ENCODE measurements around the gene HK3.

GRCh38 chr5:176921714-176922113, 22.6 kb upstream of the HK3 start:
- no peak for TF ChIP-seq CTCF (IDR thresholded peaks at IDR 0.05)
- no peak for TF ChIP-seq POLR2A (IDR thresholded peaks at IDR 0.05)
